A549 (cell line): Measurements from ENCODE around the gene ICOSLG. TPM values are rescaled to one million over a fixed set of nuclear protein-coding genes. Genes with fewer than 3 reads are reported as not detected.

ENCODE experiments used
- ATAC-seq, 2 experiments: fragments of 200-7000 bp in 1 of 2; fragments of >200 bp in 1 of 2; cut with Nextera tagmentation in 1 of 2; cut with Tn5 transposase in 1 of 2; 3 replicates each; pipeline versions ENCODE4 v1.8.0 to v1.9.1; 2018 to 2020; ENCODE audit warnings: mild to moderate bottlenecking in 1 of 2, moderate library complexity in 1 of 2
- CTCF ChIA-PET: fragments of 300-600 bp; sonication (Branson Sonifier 250); formaldehyde crosslinking; extraction: SDS; loops from one replicate; lab custom pipeline; 2021; ENCODE audit warnings: antibody characterized with exemption, inconsistent platforms; lab: Yijun Ruan, JAX
- POLR2A ChIA-PET: fragments of 350-600 bp; formaldehyde crosslinking; extraction: SDS; loops from one replicate; lab custom pipeline; 2021; ENCODE audit warnings: antibody characterized with exemption, inconsistent platforms; lab: Yijun Ruan, JAX
- DNase-seq, 2 experiments: peaks; one replicate each; pipeline versions ENCODE4 v3.0.0 to v3.0.0-alpha.2; 2011 to 2016; ENCODE audit warnings: low read depth in 1 of 2, low spot score in 1 of 2
- FAIRE-seq: peaks from 2 replicates; lab custom pipeline; 2011; peaks lifted over from hg19 to GRCh38; lab: Jason Lieb, UNC
- H3K27ac ChIP-seq, 2 experiments: fragments of >200 bp; sonication (Bioruptor Twin); formaldehyde crosslinking; 3 replicates each; pipeline ENCODE4 v1.5.1; 2016 to 2017
- H3K4me1 ChIP-seq: fragments of >200 bp; sonication (Bioruptor Twin); formaldehyde crosslinking; 3 replicates; pipeline ENCODE4 v1.6.1; 2016
- H3K4me2 ChIP-seq: fragments of >200 bp; sonication (Bioruptor Twin); formaldehyde crosslinking; 3 replicates; pipeline ENCODE4 v1.6.1; 2016
- H3K4me3 ChIP-seq: fragments of >200 bp; sonication (Bioruptor Twin); formaldehyde crosslinking; 3 replicates; pipeline ENCODE4 v1.5.1; 2016
- H3K9me3 ChIP-seq: fragments of >200 bp; sonication (Bioruptor Twin); formaldehyde crosslinking; 3 replicates; pipeline ENCODE4 v1.6.1; 2016
- ATOH8 ChIP-seq: fragments of 250-450 bp; sonication (Bioruptor Pico); IDR thresholded peaks from 2 replicates; pipeline ENCODE4 v1.5.0; 2020; ENCODE audit warnings: low read depth, mild to moderate bottlenecking, moderate library complexity
- CBX2 ChIP-seq: fragments of 200-600 bp; sonication (generic); IDR thresholded peaks from 2 replicates; pipeline ENCODE4 v1.6.1; 2016; ENCODE audit warnings: low read depth, mild to moderate bottlenecking, borderline replicate concordance
- CBX8 ChIP-seq: fragments of 200-600 bp; sonication (generic); IDR thresholded peaks from 2 replicates; pipeline ENCODE4 v1.6.1; 2016
- EHF ChIP-seq: fragments of 250-450 bp; sonication (Bioruptor Pico); IDR thresholded peaks from 2 replicates; pipeline ENCODE4 v1.5.0; 2020; ENCODE audit warnings: mild to moderate bottlenecking
- EP300 ChIP-seq, 2 experiments: fragments of >200 bp; sonication (Bioruptor Twin); formaldehyde crosslinking; IDR thresholded peaks; 2 replicates in 1 of 2; 3 replicates in 1 of 2; pipeline ENCODE4 v1.6.1; 2016 to 2017
- HOXB5 ChIP-seq: fragments of 250-450 bp; sonication (Bioruptor Pico); IDR thresholded peaks from 2 replicates; pipeline ENCODE4 v1.5.0; 2020; ENCODE audit warnings: mild to moderate bottlenecking, moderate library complexity
- JUN ChIP-seq, 2 experiments: fragments of >200 bp; sonication (Bioruptor Twin); formaldehyde crosslinking; IDR thresholded peaks; 2 replicates in 1 of 2; 3 replicates in 1 of 2; pipeline ENCODE4 v1.6.1; 2016 to 2017
- JUNB ChIP-seq: fragments of >200 bp; sonication (Bioruptor Twin); formaldehyde crosslinking; IDR thresholded peaks from 2 replicates; pipeline ENCODE4 v1.6.1; 2016
- KDM5A ChIP-seq: fragments of 200-600 bp; sonication (generic); IDR thresholded peaks from 2 replicates; pipeline ENCODE4 v1.6.1; 2016; ENCODE audit warnings: antibody characterized with exemption, mild to moderate bottlenecking
- MAFK ChIP-seq: fragments of 450-650 bp; IDR thresholded peaks from 2 replicates; pipeline ENCODE4 v1.6.1; 2014; ENCODE audit not compliant: partially characterized antibody
- MYC ChIP-seq: IDR thresholded peaks from 2 replicates; pipeline ENCODE4 v1.6.1; 2012; ENCODE audit warnings: mild to moderate bottlenecking, inconsistent platforms, low read length, improper control_type of control experiment, borderline replicate concordance
- NFE2L2 ChIP-seq: fragments of 150-350 bp; conservative IDR thresholded peaks from 2 replicates; pipeline ENCODE4 v1.6.1; 2014; ENCODE audit warnings: low read length
- NR3C1 ChIP-seq: fragments of >200 bp; sonication (Bioruptor Twin); formaldehyde crosslinking; IDR thresholded peaks from 3 replicates; pipeline ENCODE4 v1.6.1; 2017
- POLR2AphosphoS2 ChIP-seq: conservative IDR thresholded peaks from 2 replicates; pipeline ENCODE4 v1.6.1; 2012; ENCODE audit warnings: low read length, improper control_type of control experiment, inconsistent platforms
- RAD21 ChIP-seq, 2 experiments: fragments of >200 bp in 1 of 2; sonication (Bioruptor Twin) in 1 of 2; formaldehyde crosslinking in 1 of 2; IDR thresholded peaks in 1 of 2; conservative IDR thresholded peaks in 1 of 2; 2 replicates in 1 of 2; 3 replicates in 1 of 2; pipeline ENCODE4 v1.6.1; 2012 to 2018; ENCODE audit warnings: inconsistent platforms in 1 of 2
- RNF2 ChIP-seq: fragments of 200-600 bp; sonication (generic); IDR thresholded peaks from 2 replicates; pipeline ENCODE4 v1.6.1; 2016; ENCODE audit warnings: low read depth, mild to moderate bottlenecking, antibody characterized with exemption, moderate library complexity, borderline replicate concordance
- ZC3H11A ChIP-seq: fragments of 450-650 bp; IDR thresholded peaks from 2 replicates; pipeline ENCODE4 v1.6.1; 2014; ENCODE audit warnings: antibody characterized with exemption, mild to moderate bottlenecking
- ZSCAN20 ChIP-seq: fragments of 250-450 bp; sonication (Bioruptor Pico); IDR thresholded peaks from 2 replicates; pipeline ENCODE4 v1.8.0; 2022; ENCODE audit warnings: mild to moderate bottlenecking, moderate library complexity
- WGBS: methylation state at CpG from one replicate; pipeline ENCODE4 v1.1.6; 2017; ENCODE audit errors: missing lambda C conversion rate; 5-methylcytosine and 5-hydroxymethylcytosine counted together
- polyA plus RNA-seq, 4 experiments: library from polyadenylated mRNA; depleted of rRNA in 3 of 4; stranded (reverse); fragments of >200 nt; fragmentation: RNase III in 1 of 4; extraction: RNeasy Plus Mini Kit Qiagen cat#74134 plus additional on column Dnase treatment in 1 of 4; gene quantifications; 2 replicates in 3 of 4; 3 replicates in 1 of 4; pipeline ENCODE4 v1.2.3, GENCODE V29; 2011 to 2017

ICOSLG gene
- polyA plus RNA-seq, 2 of the 4 experiments (the other 2 are of a cell fraction), result 0.32 to 0.79 TPM

DNA sequence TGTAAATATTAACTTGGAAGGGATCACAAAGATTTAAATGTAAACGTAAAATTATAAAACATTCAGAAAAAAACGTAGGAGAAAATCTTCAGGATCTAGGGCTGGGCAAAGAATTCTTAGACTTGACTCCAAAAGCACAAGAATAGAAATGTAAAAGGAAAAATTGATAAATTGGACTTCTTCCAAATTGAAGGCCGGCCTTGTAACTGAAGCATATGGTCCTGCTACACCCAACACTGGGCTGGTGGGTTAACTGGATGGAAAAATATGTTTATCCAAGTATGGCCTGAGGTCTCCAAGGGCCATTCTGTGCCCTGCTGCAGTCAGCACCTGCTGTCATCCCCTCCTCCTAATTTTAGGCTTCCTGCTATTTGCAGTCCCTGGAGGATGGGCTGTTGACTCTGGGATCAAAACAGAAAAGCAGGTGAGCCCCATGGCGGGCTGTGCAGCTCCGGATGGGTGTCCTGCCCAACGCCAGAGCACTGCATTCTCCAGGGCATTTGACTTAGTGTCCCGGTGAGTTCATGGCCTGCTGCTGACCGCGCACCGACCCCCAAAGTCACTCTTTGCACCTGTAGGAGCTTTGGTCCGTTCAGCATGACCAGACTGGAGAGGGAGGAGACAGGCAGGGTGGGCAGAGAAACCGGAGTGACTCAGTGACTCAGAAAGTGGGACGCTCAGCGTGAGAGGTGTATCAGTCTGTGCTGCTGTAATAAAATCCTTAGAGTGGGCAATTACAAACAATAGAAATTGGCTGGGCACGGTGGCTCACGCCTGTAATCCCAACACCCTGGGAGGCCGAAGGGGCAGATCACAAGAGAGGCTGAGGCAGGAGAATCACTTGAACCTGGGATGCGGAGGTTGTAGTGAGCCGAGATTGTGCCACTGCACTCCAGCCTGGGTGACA lies 38.9 kb upstream of the ICOSLG start:
- no peaks in the 10 kb centered on the region for H3K4me1 ChIP-seq
- no peak for ATAC-seq
- H3K27ac ChIP-seq, result no peak overlapping the region
- ChIA-PET CTCF (interaction anchor here (0.7 to 1.3 kb wide), 2 partner anchors 18 to 24 kb away, joined by 3 to 4 read pairs; no protein-coding TSS in a partner anchor), POLR2A (no interaction called here)
- WGBS, result 68% methylated on average over 19 of the region's 19 CpGs
- H3K9me3 ChIP-seq, result no peaks in the 10 kb centered on the region
- FAIRE-seq, result no peak
- no peak overlapping the region for H3K4me2 ChIP-seq
- H3K4me3 ChIP-seq, result no peak overlapping the region
- TF ChIP-seq POLR2AphosphoS2, result no peak
- TF ChIP-seq CBX2, result no peak
- no peak for TF ChIP-seq CBX8
- no peak for DNase-seq

DNA sequence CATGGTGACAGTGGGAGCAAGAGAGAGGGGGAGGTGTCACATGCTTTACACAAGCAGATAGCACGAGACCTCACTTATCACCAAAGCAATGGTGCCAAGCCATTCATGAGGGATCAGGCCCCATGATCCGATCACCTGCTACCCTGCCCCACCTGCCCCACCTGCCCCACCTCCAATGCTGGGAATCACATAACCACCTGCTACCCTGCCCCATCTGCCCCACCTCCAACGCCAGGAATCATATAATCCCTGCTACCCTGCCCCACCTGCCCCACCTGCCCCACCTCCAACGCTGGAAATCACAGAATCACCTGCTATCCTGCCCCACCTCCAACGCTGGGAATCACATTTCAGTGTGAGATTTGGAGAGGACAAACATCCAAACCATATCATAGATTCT lies 34.3 kb upstream of the ICOSLG start:
- TF ChIP-seq MAFK (no peak), JUN (IDR thresholded peaks at IDR 0.05) (no peak), EHF (CRISPR knock-in tag) (no peak), MYC (no peak), NR3C1 (no peak), EP300 (IDR thresholded peaks at IDR 0.05) (no peak), RAD21 (conservative IDR thresholded peaks at IDR 0.05 in 1 of 2, IDR thresholded peaks at IDR 0.05 in 1 of 2) (no peak), RNF2 (no peak), KDM5A (no peak), NFE2L2 (no peak), ZSCAN20 (CRISPR knock-in tag) (no peak), ZC3H11A (no peak)
- TF ChIP-seq, all 56 proteins: peak for 0

DNA sequence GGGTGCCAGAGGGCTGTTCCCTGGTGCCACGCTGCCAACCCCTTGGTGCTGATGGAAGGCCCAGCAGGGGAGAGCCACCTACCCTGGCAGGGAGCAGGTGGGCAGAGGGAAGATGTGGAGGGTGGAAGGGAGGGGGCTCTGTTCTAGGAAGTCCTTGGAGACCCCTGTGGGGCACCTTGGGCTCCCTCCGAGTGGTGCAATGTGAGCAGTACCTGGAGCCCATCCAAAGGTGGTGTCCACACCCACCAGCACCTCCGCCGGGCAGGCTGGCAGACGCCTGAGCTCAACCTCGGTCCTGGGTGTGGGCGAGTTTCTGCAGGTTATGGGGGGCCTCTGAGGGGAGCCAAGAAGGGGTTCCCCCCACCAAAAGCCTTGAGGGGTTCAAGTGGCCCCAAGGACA lies 32.3 kb upstream of the ICOSLG start:
- CTCF ChIA-PET, result no interaction called here
- FAIRE-seq, result no peak

More for the DNA sequence above, 34.3 kb upstream of the ICOSLG start:
- Histone ChIP-seq H3K4me3 (no peak overlapping the region), H3K4me1 (no peaks in the 10 kb centered on the region), H3K4me2 (no peak overlapping the region), H3K27ac (no peak overlapping the region), H3K9me3 (no peaks in the 10 kb centered on the region)
- ATAC-seq (no peak), FAIRE-seq (no peak), DNase-seq (no peak)
- ChIA-PET POLR2A (no interaction called here), CTCF (no interaction called here)
- 28% methylated on average over 4 of the region's 5 CpGs for WGBS

DNA sequence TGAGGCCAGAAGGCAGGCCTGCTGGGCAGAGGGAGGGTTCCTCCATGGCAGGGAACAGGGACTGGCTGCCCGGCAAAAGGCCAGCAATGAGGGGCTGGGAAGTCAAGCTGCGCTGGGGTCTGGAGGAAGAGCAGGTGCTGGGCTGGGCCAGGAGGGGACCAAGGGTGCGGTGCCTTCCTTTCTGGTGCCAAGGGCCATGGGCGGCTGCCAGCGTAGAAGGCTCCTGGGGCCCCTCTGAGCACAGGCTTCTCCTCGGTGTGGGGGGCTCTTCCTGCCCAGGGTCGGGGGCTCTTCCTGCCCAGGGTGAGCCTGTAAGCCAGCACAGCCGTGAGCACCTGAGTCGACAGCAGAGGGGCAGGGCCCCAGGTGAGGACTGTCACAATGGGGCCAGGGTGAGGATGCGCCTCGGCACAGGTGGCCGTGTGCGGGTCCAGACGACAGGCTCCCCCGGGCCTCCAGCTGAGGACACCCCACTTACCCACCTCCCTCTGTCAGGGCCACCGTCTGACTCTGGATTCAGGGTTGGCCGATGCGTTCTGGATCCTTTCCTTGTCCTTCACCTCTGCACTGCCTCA lies 31.6 kb upstream of the ICOSLG start:
- Histone ChIP-seq H3K27ac (no peak overlapping the region), H3K4me3 (no peak overlapping the region), H3K4me2 (no peak overlapping the region), H3K9me3 (no peaks in the 10 kb centered on the region), H3K4me1 (no peaks in the 10 kb centered on the region)
- WGBS, result 80% methylated on average over 14 of the region's 18 CpGs
- no peak for ATAC-seq
- no peak for DNase-seq
- CTCF ChIA-PET, result no interaction called here
- TF ChIP-seq ATOH8 (no peak), HOXB5 (CRISPR knock-in tag) (no peak), JUNB (no peak)
- POLR2A ChIA-PET, result no interaction called here
- no peak for FAIRE-seq

More for the DNA sequence above, 32.3 kb upstream of the ICOSLG start:
- no peak for TF ChIP-seq RAD21 (conservative IDR thresholded peaks at IDR 0.05 in 1 of 2, IDR thresholded peaks at IDR 0.05 in 1 of 2)
- H3K4me3 ChIP-seq, result no peak overlapping the region
- ATAC-seq (no peak), DNase-seq (no peak)
- no peak overlapping the region for H3K4me2 ChIP-seq
- no peaks in the 10 kb centered on the region for H3K9me3 ChIP-seq
- no peaks in the 10 kb centered on the region for H3K4me1 ChIP-seq
- WGBS, result 79% methylated on average over 5 of the region's 7 CpGs
- no peak overlapping the region for H3K27ac ChIP-seq
- POLR2A ChIA-PET, result no interaction called here
